A172 (cell line): ENCODE measurements around the gene CCDC85B. TPM values are rescaled to one million over a fixed set of nuclear protein-coding genes. Genes with fewer than 3 reads are reported as not detected.
"Not testable (repeated sequence)": the region's sequence is repeated elsewhere in the genome, so short reads cannot be mapped to it uniquely, and the experiment has no call there.

Source experiments
- DNase-seq: peaks from one replicate; pipeline ENCODE4 v3.0.0-alpha.2; 2015; ENCODE audit warnings: low spot score
- total RNA-seq: library from RNA; depleted of rRNA; stranded (reverse); fragments of >200 nt; shearing (Covaris generic); gene quantifications from 2 replicates; pipeline ENCODE4 v1.2.3, GENCODE V29; 2014

The CCDC85B gene
- total RNA-seq, 1 experiment from 2014 or later, result 28.0 TPM

GRCh38 chr11:65886826-65887722, 3.4 kb upstream of the CCDC85B start:
- DNase-seq, result no peak

- DNase-seq, result no peak
Measured at GRCh38 chr11:65887723-65888162, 2.7 kb upstream of the CCDC85B start.

GRCh38 chr11:65888163-65888814, 2.2 kb upstream of the CCDC85B start, which contains the start of gene FIBP:
TSS of gene FIBP (minus strand) at chr11:65888471. CDS start at chr11:65888418, 53 bp downstream.
- peak; percentile 91 for DNase-seq

- no peak for DNase-seq
Measured at GRCh38 chr11:65891219-65892136, 1.0 kb downstream of the CCDC85B start.

DNA sequence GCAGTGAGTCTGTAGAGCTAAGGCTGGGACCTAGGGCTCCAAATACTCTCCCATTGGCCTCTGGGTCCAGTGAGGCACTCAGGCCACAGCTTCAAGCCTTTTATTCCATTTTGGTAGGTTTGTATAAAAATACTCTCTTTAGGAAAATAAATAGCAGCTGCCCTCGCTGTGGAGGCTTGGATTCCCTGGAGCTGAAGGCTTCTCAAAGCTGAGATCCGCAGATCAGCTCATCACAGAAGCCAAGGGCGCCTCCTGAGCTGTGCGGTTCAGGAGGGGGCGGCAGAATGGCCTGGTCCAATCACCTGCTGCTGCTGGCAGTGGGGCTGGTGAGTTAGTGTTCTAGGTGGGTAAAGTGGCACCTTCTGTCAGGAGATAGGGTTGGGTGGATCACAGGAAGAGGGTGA, 1.7 kb downstream of the CCDC85B start:
- DNase-seq, result not testable (repeated sequence)

- no peak for DNase-seq
Measured at GRCh38 chr11:65892661-65893317, 2.3 kb downstream of the CCDC85B start.

DNA sequence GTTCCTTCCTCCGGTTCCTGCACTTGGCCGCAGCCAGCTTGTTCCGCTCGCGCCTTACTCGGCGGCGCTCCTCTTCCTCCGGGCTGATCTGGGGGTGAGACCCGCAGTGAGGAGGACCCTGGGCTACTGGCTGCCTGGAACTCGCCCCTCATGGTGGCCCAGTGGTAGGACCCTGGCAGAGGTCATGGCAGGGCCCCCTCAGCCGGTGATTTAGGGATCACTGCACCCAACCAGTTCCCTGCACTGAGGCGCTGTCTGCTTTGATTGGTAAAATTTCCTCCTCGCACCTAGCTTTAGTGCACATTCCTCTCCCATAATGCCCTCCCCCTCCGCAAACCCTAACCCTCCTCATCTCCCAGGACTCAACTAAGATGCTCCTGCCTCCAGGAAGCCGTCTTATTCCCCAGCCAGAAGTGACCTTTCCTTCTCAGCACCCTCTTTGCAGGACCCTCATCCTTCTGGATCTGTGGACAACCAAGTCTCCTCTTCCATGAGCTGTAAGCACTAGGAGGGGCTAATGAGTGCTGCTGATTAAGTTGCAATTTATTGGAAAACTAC, 3.6 kb downstream of the CCDC85B start:
- no peak for DNase-seq

DNA sequence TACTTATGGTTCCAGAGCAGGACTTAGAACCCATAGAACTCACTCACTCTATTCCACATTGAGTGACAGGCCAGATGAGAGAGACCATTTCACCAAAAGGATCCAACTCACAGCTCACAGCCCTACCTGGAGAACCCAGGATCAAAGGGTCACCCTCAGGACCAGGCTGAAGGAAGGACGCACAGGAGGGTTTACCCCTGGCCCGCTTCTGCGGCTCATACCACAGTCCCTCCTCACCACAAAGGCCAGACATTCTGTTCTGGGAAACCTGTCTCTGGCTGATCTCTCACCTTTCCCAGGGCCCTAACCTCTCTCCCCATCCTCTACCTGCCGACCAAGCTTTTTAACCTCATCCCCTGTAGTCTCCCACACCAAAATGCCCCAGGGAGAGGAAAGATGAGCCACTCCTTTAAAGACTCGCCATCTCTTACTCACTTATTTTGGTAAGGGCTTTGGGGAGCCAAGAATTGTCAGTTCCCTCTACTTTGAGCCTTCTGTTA, 5.1 kb downstream of the CCDC85B start:
- DNase-seq, result no peak

DNA sequence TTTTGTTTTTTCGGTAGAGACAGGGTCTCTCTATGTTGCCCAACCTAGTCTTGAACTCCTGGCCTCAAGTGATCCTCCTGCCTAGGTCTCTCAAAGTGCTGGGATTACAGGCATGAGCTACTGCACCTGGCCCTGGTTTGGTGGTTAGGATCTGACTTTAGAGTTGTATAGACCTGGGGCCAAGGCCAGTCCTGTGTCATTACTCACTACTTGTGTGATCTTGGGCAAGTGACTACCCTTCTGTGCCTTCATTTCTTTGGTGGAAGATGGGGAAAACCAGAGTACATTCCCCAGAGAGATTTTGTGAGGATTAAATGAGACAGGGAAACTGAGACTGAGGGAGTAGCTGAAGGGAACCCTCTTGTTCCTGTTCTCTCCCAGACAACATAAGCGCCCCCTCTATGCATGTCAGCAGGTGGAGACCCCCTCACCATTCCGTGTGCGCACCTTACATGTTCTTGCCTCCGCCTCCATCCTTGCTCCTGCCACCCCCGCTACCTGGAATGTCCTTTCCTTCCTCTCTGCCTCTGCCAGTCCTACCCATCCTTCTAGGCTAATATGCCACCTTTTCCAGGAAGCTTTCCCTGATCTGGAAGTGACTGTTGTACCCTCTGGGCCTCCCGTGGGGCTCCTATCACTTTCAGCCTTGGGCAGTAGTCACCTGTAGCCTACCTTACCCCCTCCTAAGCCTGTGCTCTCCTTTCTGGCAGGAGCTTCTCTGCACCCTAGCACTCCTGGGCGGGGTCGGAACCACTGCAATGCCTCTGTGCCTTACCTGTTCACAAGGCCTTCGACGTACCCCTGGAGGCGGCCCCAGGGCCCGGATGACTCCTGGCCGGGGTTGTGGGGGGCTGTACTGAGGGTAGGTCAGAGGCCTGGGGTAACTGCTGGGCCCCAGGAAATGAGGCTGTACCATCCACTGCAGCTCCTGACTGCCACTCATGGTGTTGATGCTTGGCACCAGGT, 5.8 kb downstream of the CCDC85B start:
- DNase-seq, result no peak

- DNase-seq, result no peak
Measured at GRCh38 chr11:65897020-65897471, 6.6 kb downstream of the CCDC85B start.

GRCh38 chr11:65898656-65899355, 8.3 kb downstream of the CCDC85B start:
- no peak for DNase-seq

GRCh38 chr11:65899356-65900124, 9.1 kb downstream of the CCDC85B start:
- DNase-seq, result no peak

- peak; percentile 91 for DNase-seq
Measured at GRCh38 chr11:65900125-65900898, 9.8 kb downstream of the CCDC85B start, which contains the start of gene FOSL1. TSS of gene FOSL1 (minus strand) at chr11:65900388. CDS start at chr11:65900339, 49 bp downstream.

DNA sequence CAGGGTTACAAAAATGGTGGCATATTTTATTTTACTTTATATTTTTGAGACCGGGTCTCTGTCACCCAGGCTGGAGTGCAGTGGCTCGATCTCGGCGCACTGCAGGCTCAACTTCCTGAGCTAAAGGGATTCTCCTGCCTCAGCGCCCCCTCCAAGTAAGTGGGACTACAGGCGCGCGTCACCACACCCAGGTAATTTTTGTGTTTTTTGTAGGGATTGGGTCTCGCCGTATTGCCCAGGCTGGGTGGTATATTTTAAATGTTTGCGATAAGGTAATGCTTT, 10.4 kb downstream of the CCDC85B start:
- DNase-seq, result no peak

DNA sequence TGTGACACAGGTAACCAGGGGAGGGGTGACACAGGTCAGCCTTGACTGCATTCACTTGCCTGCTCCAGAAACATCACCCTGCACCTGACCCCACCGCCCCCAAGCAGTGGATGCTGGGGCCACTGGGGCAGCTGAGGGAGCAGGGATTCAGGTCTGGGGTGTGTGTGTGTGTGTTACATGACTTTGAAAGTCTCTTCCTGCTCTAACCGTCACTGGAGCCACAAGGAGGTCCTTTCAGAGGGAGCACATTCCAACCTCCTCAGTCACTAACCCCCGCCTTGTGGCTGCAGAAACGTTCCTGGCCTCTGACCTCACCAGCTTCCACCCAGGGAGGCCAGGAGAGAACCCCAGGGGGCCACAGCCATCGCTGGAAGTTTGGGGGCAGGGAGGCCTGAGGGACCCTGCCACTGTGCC, 12.6 kb downstream of the CCDC85B start:
- peak; percentile 97 for DNase-seq

DNA sequence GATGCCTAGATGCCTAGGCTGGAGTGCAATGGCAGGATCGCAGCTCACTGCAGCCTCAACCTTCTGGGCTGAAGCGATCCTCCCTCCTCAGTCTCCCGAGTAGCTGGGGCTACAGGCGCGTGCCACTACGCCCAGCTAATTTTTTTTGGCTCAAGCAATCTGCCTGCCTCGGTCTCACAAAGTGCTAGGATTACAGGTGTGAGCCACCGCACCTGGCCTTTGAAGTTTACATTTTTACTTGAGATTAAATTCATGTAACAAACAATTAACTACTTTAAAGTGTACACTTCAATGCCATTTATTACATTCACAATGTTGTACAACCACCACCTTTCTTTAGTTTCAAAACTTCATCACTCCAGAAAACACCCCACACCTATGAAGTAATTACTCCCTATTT, 13.2 kb downstream of the CCDC85B start:
- DNase-seq, result no peak

DNA sequence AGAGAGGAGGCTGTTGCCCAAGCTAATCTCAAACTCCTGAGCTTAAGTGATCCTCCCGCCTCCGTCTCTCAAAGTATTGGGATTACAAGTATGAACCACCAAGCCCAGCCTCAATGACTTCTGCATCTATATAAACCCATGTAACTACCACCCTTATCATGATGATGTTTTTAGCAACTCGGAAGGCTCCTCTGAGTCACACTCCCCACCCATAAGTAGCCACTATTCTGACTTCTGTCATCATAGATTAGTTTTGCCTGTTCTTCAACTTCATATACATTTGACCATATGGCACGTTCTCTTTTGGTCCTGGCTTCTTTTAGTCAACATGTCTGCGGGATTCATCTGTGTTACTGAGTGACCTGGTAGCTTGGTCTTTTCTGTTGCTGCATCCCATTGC, 16.1 kb downstream of the CCDC85B start:
- no peak for DNase-seq
